ENCODE measurements around the gene SNTN. TPM values are rescaled to one million over a fixed set of nuclear protein-coding genes. Genes with fewer than 3 reads are reported as not detected.
"Not testable (repeated sequence)": the region's sequence is repeated elsewhere in the genome, so short reads cannot be mapped to it uniquely, and the experiment has no call there.

The SNTN gene
- total RNA-seq (2014; rRNA removed; shearing (Covaris generic); ENCODE audit: low replicate concordance) = not detected in 2 replicates

DNA sequence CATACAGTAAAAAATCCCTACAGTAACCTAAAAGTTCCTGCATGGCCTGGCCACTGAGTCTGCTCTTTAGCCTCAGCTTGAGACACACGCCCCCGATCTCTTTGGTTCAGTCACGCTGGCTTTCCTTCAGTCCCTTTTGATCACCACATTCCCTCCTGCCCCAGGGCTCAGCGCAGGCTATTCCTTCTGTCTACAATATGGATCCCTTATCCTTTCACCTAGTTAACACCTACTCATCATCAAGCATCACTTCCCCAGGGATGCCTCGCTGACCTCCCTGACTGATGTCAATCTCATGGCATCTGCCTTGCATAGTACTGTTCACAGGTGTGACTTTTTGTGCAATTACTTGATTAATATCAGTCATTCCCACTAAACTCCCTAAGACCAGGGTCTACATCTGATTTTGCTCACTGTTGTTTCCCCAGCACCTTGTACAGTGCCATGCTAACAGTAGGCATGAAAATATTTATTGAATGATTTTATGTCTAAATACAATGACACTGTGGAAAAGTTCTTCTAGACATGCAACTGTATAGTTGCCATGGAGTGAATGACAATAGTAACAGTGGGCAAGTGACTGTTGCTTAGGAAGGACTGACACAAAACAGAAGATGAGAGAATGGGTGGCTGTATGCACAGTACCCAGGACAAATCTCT lies at the start of gene SNTN:
SNTN (plus strand) TSS at position 610 of the 660 bp plus-strand sequence; CDS start at position 623, 13 bp downstream.
- Histone ChIP-seq H3K9me3 (no peaks in the 10 kb centered on the region), H3K27me3 (no peaks in the 10 kb centered on the region), H3K4me3 (no peak within 1 kb of the TSS), H3K36me3 (no peaks in the 10 kb centered on the region)
- no peak for DNase-seq

DNA sequence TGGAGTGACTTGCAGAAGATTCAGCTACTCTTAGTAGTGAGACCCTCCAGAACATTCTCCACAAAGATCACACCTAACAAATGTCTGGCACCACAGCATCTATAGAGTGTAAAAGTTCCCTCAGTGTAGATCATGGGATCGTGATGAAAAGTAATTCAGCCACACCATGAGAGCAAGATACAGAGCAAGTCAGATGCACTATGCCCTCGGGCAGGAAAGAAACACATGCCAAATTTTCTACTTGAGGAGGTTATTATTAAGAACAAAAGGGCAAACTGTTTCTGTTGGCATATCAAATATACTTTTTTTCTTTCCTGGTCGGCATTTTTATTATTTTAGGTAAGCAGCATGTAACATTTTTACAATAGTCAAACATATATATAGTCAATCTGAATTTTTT lies 44.8 kb upstream of the SNTN start:
- Histone ChIP-seq H3K4me3 (no peak overlapping the region), H3K9me3 (no peaks in the 10 kb centered on the region), H3K36me3 (no peaks in the 10 kb centered on the region), H3K27me3 (no peaks in the 10 kb centered on the region)
- DNase-seq = no peak

DNA sequence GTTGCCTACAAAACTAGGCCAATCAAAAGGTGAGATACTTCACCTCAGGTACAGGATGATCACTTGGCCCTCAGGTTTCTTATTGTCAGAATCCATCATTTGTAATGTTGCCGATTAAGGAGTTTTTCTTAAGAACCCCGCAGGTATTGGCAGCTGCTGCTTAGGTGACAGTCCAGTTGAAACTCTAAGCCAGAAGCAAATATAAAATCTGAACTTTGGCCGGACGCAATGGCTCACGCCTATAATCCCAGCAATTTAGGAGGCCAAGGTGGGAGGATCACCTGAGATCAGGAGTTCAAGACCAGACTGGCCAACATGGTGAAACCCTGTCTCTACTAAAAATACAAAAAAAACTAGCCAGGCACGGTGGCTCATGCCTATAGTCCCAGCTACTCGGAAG lies 43.1 kb upstream of the SNTN start:
- H3K4me3 ChIP-seq = no peak overlapping the region
- DNase-seq = no peak
- H3K36me3 ChIP-seq = no peaks in the 10 kb centered on the region
- H3K27me3 ChIP-seq = no peaks in the 10 kb centered on the region
- no peaks in the 10 kb centered on the region for H3K9me3 ChIP-seq

DNA sequence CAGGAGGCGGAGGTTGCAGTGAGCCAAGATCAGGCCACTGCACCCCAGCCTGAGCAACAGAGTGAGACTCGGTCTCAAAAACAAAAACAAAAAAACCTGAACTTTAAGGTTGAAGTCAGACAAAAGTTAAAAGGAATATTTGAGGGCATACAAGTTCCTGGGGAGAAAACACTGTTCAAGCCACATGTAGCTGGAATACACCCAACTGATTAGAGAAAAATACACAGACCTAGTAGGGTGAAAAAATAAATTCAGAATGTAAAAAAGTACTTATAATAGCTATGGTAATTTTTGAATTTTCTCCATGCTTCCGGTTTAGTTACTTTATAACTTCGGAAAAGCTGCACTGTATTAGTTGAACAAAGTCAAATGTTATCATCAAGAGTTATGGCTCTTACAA lies 42.6 kb upstream of the SNTN start:
- Histone ChIP-seq H3K36me3 (no peaks in the 10 kb centered on the region), H3K9me3 (no peaks in the 10 kb centered on the region), H3K4me3 (no peak overlapping the region), H3K27me3 (no peaks in the 10 kb centered on the region)
- DNase-seq = no peak

DNA sequence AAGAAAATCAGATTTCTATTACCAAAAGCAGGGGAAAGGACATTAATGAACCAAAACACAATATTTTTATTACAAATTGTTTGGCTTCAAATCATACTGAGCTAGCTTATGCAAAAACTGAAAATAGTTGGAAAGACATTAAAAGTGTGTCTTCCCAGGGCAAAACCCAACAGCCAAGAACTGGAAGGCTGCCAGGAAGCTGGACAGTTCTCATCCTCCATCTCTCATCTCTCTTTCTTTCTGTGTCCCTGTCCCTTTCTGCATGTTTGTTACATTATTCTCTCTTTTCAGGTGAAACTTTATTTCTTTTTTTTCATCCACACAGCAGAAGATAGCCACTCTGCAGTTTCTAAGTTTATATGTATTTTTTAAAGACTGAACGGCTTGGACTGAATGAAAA lies 41.1 kb upstream of the SNTN start:
- no peaks in the 10 kb centered on the region for H3K9me3 ChIP-seq
- no peaks in the 10 kb centered on the region for H3K27me3 ChIP-seq
- no peak for DNase-seq
- H3K4me3 ChIP-seq = no peak overlapping the region
- H3K36me3 ChIP-seq = no peaks in the 10 kb centered on the region

DNA sequence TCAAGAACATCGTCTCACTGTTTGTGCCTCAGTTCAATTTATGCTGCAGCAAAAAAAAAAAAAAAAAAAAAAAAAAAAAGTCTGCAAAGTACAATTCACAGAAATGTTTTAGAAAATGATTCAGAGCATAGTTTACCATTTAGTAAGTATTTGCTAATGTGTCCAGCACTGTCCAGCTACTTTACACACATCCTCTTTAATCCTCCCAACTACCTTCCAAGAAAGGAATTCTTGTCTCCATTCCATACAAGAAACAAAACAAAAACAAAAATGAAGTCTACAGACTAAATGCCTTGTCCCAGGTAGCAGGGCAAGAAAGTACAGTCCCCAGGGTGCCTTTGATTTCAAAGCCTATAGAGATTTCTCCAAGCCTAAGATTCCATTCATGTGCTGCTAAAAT lies 38.9 kb upstream of the SNTN start:
- Histone ChIP-seq H3K36me3 (no peaks in the 10 kb centered on the region), H3K9me3 (no peaks in the 10 kb centered on the region), H3K4me3 (no peak overlapping the region), H3K27me3 (no peaks in the 10 kb centered on the region)
- no peak for DNase-seq

DNA sequence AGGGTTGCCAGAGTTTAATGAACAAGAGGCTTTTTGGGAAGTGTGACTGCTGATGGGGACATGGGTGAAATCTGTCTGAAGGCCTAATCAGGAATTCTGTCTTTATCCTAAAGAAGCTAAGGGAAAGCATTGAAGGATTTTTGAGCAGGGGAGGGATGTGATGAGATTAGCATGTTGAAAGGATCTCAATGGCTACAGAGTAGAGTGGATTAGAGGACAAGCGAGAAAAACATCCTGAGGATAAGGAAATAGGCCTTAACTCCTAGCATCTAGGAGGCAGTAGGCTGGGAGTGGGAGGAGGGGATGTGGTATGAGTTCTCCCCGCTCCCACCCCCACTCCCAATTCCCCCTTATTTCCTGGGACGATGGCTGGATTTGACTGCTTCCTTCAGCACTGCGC lies 35.1 kb upstream of the SNTN start:
- Histone ChIP-seq H3K4me3 (no peak overlapping the region), H3K36me3 (no peaks in the 10 kb centered on the region), H3K27me3 (no peaks in the 10 kb centered on the region)

DNA sequence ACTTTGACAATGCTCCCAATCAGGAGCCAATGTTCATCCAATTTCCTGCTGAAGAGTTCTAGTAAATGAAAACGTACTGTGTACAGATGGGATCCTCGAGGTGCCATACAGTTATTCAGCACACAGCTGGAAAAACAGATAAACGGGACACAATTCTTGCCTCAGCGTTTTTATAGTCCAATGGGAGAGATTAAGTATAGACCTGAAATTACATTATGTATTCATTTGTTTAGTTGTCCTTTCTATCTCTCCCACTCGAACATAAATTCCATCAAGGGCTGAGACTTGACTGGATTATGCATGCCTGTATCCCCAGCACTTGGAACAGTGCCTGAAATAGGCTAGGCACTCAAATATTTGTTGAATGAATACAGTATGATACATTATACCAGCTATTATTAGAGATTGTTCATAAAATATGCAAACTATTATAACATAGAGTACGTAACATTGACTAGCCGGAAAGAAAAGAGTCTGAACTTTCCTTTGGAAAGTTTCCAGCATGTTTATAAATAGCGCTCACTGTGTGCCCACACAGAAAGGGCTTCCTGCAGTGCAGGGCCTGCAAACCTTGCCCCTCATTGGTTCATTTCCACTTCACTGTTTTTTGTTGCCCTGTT lies 27.4 kb upstream of the SNTN start:
- no peaks in the 10 kb centered on the region for H3K9me3 ChIP-seq

More for the DNA sequence above, 35.1 kb upstream of the SNTN start:
- DNase-seq = no peak
- no peaks in the 10 kb centered on the region for H3K9me3 ChIP-seq

DNA sequence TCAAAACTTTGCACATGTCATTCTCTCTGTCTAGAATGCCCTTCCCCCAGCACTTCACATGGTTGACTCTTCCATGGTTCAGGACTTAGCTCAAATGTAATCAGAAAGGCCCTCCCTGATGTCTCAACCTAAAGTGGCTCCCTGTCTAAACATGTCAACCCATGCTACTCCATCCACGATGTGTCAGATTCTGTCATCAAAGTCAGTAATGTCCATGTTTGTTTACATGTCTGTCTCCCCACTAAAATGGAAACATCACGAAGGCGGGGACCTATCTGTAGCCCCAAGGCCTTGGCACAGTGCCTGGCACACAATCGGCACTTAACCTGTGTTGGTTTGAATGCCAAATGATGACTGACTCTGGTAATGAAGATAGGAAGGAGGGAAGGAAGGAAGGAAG lies 20.8 kb upstream of the SNTN start:
- H3K9me3 ChIP-seq = no peaks in the 10 kb centered on the region
- H3K36me3 ChIP-seq = no peaks in the 10 kb centered on the region
- H3K4me3 ChIP-seq = no peak overlapping the region
- no peaks in the 10 kb centered on the region for H3K27me3 ChIP-seq
- DNase-seq = no peak

More for the DNA sequence above, 27.4 kb upstream of the SNTN start:
- no peak overlapping the region for H3K4me3 ChIP-seq
- no peaks in the 10 kb centered on the region for H3K36me3 ChIP-seq
- no peaks in the 10 kb centered on the region for H3K27me3 ChIP-seq
- DNase-seq = peak; percentile 55

DNA sequence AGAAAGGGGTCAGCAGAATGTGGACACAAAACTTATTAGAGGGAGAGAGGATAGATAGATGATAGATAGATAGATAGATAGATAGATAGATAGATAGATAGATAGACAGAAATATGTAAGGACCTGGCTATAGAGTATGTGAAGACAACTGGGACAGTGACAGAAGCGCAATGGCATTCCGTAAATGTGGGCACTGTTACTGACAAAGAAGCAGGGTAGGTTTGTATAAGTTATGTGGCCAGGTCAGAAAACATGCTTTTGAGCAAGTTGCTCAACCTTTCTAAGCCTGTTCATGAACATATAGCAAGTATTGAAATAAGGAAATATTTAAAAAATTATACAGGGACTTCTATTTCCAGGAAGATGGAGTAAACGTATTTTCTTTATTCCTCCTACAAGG lies 17.3 kb upstream of the SNTN start:
- Histone ChIP-seq H3K27me3 (no peaks in the 10 kb centered on the region), H3K4me3 (no peak overlapping the region), H3K36me3 (no peaks in the 10 kb centered on the region), H3K9me3 (no peaks in the 10 kb centered on the region)
- DNase-seq = no peak

DNA sequence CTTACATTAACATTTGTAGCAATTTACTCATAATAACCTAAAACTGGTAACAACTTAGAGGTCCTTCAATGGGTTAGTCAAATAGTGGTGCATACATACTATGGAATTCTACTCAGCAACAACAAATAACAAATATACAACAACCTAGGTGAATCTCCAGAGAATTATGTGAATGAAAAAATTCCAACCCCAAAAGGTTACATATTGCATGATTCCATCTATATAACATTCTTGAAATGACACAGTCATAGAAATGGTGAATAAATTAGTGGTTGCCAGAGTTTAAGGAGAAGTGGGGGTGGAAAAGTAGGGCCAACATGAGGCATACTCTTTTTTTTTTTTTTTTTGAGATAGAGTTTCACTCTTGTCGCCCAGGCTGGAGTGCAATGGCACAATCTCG lies 12.7 kb upstream of the SNTN start:
- DNase-seq = no peak

DNA sequence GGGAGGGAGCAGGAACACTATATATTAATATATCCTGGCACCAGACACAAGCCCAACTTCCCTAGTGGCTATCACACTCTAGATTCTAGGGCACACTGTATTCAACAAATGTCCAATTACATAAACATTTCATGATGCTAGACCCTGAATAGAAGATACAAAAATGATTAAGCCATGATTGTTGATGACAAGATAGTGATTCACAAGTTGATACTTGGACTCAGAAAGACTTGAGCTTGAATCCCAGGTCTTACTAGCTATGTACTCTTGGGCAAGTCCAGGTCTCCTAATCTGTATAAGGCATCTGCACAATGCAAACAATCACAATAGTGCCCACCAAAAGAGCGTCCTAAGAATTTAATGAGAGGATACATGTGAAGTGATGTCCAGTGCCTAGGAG lies 10.0 kb upstream of the SNTN start:
- no peak for DNase-seq
- no peaks in the 10 kb centered on the region for H3K9me3 ChIP-seq
- no peaks in the 10 kb centered on the region for H3K27me3 ChIP-seq
- H3K36me3 ChIP-seq = no peaks in the 10 kb centered on the region
- H3K4me3 ChIP-seq = no peak overlapping the region

More for the DNA sequence above, 12.7 kb upstream of the SNTN start:
- H3K27me3 ChIP-seq = no peaks in the 10 kb centered on the region
- no peak overlapping the region for H3K4me3 ChIP-seq
- no peaks in the 10 kb centered on the region for H3K36me3 ChIP-seq
- H3K9me3 ChIP-seq = no peaks in the 10 kb centered on the region

DNA sequence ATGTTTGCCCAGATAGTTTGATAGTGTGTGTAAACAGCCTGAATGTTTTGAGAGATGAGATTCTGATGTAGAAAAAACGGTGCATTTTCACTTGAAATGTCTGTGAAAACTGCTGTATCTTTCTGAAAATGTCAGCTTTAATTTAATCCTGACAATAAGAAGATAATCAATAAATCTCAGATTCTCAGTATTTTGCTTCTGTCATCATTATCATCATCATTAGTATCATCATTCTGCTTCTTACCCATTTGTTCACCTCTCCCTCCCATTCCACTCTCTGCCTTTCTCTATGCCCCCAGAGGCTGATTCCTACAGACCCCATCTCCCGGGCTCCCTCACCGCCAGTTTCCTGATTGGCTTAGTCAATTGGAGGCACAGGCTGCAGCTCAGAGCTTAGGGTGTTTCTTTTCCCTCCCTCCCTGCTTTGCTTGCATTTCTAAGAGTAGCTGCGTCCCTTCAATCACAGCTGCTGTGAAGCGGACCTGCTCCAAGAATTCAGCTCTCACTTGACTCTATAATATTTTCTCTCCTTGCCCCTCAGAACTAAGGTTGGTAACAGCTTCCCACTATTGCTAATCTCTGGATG lies 8.2 kb upstream of the SNTN start:
- no peaks in the 10 kb centered on the region for H3K36me3 ChIP-seq
- no peak for DNase-seq
- H3K9me3 ChIP-seq = no peaks in the 10 kb centered on the region
- no peak overlapping the region for H3K4me3 ChIP-seq
- H3K27me3 ChIP-seq = no peaks in the 10 kb centered on the region

DNA sequence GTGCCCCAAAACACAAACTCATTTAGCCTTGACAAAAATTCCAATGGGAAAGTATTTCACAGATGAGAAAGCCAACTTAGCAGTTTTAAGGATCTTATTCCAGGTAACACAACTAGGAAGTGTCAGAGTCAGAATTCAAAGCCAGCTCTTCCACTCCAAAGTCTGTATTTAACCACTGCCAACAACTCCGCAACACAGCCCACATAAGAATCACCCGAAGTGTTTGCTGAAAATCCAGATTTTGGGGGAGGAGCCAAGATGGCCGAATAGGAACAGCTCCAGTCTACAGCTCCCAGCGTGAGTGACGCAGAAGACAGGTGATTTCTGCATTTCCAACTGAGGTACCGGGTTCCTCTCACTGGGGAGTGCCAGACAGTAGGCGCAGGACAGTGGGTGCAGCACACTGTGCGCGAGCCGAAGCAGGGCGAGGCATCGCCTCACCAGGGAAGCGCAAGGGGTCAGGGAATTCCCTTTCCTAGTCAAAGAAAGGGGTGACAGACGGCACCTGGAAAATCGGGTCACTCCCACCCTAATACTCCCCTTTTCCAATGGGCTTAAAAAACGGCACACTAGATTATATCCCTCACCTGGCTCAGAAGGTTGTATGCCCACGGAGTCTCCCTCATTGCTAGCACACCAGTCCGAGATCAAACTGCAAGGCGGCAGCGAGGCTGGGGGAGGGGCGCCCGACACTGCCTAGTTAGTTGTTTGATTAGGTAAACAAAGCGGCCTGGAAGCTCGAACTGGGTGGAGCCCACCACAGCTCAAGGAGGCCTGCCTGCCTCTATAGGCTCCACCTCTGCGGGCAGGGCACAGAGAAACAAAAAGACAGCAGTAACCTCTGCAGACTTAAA lies 7.3 kb upstream of the SNTN start:
- H3K4me3 ChIP-seq, H3K36me3 ChIP-seq, H3K9me3 ChIP-seq, DNase-seq, H3K27me3 ChIP-seq: not testable (repeated sequence)

DNA sequence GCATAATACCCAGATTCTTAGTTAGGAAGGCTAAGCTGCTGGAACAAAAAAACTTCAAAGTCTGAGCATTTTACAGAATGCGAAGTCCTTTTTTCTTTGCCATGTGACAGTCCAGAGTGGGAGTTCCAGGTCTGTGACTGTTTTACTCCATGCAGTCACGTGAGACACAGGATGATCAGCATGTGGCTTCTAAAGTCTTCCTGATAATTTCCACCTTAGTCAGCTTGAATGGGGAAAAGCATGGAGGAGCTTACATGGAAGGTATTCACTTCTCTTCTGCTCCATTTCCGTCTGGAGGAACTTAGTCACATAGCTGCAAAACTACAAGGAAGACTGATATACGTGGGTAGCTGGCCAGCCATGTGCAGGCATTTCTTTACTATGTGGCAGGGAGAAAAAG lies 1.7 kb downstream of the SNTN start:
- Histone ChIP-seq H3K27me3 (no peaks in the 10 kb centered on the region), H3K4me3 (no peak overlapping the region), H3K9me3 (no peaks in the 10 kb centered on the region), H3K36me3 (no peaks in the 10 kb centered on the region)
- DNase-seq = no peak

DNA sequence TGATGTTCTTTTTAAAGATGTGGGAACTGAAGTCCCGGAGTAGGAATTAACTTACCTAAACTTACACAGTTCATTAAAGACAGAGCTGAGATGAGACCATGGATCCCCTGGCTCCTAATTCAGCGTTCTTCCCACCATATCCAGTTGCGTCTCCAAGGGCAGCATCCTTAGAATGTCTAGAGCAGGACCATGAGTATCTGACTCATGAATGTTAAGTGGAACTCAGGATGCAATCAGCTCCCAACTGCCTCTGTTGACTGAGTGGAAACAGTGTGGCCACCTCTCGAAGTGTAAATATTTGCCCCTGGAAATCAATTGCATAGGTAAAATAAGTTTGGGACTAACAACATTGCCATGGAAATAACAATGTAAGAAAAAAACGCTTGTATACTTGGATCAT lies 2.5 kb downstream of the SNTN start:
- Histone ChIP-seq H3K9me3 (no peaks in the 10 kb centered on the region), H3K4me3 (no peak overlapping the region), H3K36me3 (no peaks in the 10 kb centered on the region), H3K27me3 (no peaks in the 10 kb centered on the region)
- DNase-seq = no peak

DNA sequence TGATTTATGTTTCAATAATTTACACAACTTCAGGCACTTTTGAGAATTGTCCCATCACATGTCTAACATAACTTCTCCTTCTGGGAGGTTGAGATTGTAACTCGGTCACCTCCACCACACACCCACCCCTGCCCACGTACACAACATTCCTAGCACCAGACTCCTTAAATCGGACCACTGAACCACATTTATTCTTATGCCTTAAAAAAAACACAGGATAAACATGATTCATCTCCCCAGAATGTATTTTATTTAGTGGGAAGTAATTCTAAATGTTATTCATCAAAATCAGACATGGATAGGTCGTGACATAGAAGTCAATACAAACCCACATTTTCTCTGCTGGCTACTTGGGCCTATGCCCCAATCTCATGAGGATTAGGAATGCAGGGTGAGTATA lies 3.0 kb downstream of the SNTN start:
- H3K27me3 ChIP-seq = no peaks in the 10 kb centered on the region
- no peaks in the 10 kb centered on the region for H3K9me3 ChIP-seq
- H3K4me3 ChIP-seq = no peak overlapping the region
- DNase-seq = no peak
- H3K36me3 ChIP-seq = no peaks in the 10 kb centered on the region
